AG09319 (cell line): ENCODE measurements around the gene KRTAP9-4.

Experiments
- DNase-seq: peaks from one replicate; pipeline ENCODE4 v3.0.0-alpha.2; 2010; ENCODE audit warnings: low read depth; ENCODE audit errors: extremely low read depth
- CTCF ChIP-seq: IDR thresholded peaks from 2 replicates; pipeline ENCODE4 v1.5.1; 2011; ENCODE audit warnings: low read depth, mild to moderate bottlenecking, inconsistent platforms, low read length, moderate library complexity

Gene KRTAP9-4

GRCh38 chr17:41278176-41278955 is 28.9 kb downstream of the KRTAP9-4 start:
- no peak for TF ChIP-seq CTCF
- no peak for DNase-seq

GRCh38 chr17:41284043-41284442 is 34.6 kb downstream of the KRTAP9-4 start:
- TF ChIP-seq CTCF: no peak
- DNase-seq: no peak

GRCh38 chr17:41284546-41284945 is 35.1 kb downstream of the KRTAP9-4 start:
- no peak for TF ChIP-seq CTCF
- DNase-seq: no peak

- DNase-seq: no peak
- no peak for TF ChIP-seq CTCF
Observed at GRCh38 chr17:41287050-41287449, 37.6 kb downstream of the KRTAP9-4 start.

- no peak for TF ChIP-seq CTCF
- DNase-seq: no peak
Observed at GRCh38 chr17:41294016-41294415, 44.5 kb downstream of the KRTAP9-4 start.

- no peak for TF ChIP-seq CTCF
- DNase-seq: no peak
Observed at GRCh38 chr17:41296846-41297245, 47.4 kb downstream of the KRTAP9-4 start.

- DNase-seq: no peak
- no peak for TF ChIP-seq CTCF
Observed at GRCh38 chr17:41298458-41299135, 49.1 kb downstream of the KRTAP9-4 start.
